GM19463 (cell line): ENCODE measurements around the gene MINDY1.
A peak's percentile ranks its signal among the peaks of the same experiment; 100 is the strongest.

Experiments
- ATAC-seq: cut with Tn5 transposase; IDR thresholded peaks from one replicate; pipeline ENCODE4 v1.9.1; 2021; ENCODE audit warnings: mild to moderate bottlenecking, moderate library complexity; ENCODE audit not compliant: unreplicated experiment

Gene MINDY1

GRCh38 chr1:150987924-150988323 is 18.8 kb downstream of the MINDY1 start:
- ATAC-seq = no peak

GRCh38 chr1:150985179-150985825 is 21.4 kb downstream of the MINDY1 start:
- no peak for ATAC-seq

GRCh38 chr1:150981805-150982712 is 24.6 kb downstream of the MINDY1 start, which contains the start of gene ANXA9:
TSS of gene ANXA9 (plus strand) at chr1:150982292. CDS start at chr1:150983106, 814 bp downstream.
- ATAC-seq = no peak

- ATAC-seq = no peak
These were observed 25.4 kb downstream of the MINDY1 start for GRCh38 chr1:150981177-150981804.

GRCh38 chr1:150979092-150980056 is 27.3 kb downstream of the MINDY1 start:
- ATAC-seq = peak; percentile 37

- no peak for ATAC-seq
These were observed 29.6 kb downstream of the MINDY1 start for GRCh38 chr1:150976879-150977694.

- no peak for ATAC-seq
These were observed 30.3 kb downstream of the MINDY1 start for GRCh38 chr1:150976401-150976821.

GRCh38 chr1:150974580-150975478 is 31.9 kb downstream of the MINDY1 start, which contains the start of gene CERS2:
TSS of gene CERS2 (minus strand) at chr1:150974835. CDS start at chr1:150969090, 5,745 bp downstream.
- peak; percentile 53 for ATAC-seq

GRCh38 chr1:150973836-150974579 is 32.7 kb downstream of the MINDY1 start:
- ATAC-seq = peak; percentile 44

GRCh38 chr1:150973258-150973835 is 33.4 kb downstream of the MINDY1 start:
- ATAC-seq = no peak

GRCh38 chr1:150972417-150972940 is 34.2 kb downstream of the MINDY1 start:
- ATAC-seq = no peak

- ATAC-seq = no peak
These were observed 34.9 kb downstream of the MINDY1 start for GRCh38 chr1:150971583-150972416.

GRCh38 chr1:150970808-150971582 is 35.7 kb downstream of the MINDY1 start:
- no peak for ATAC-seq

GRCh38 chr1:150969626-150970025 is 37.1 kb downstream of the MINDY1 start:
- ATAC-seq = no peak

- ATAC-seq = no peak
These were observed 38.2 kb downstream of the MINDY1 start for GRCh38 chr1:150968491-150968890.
